ENCODE results near the gene STK32C. TPM values are rescaled to one million over a fixed set of nuclear protein-coding genes. Genes with fewer than 3 reads are reported as not detected.

The STK32C gene
- total and polyA plus RNA-seq, 2 donors (not counting 1 experiment from before 2014, with no cell fraction given), result 9.9 to 16.8 TPM

DNA sequence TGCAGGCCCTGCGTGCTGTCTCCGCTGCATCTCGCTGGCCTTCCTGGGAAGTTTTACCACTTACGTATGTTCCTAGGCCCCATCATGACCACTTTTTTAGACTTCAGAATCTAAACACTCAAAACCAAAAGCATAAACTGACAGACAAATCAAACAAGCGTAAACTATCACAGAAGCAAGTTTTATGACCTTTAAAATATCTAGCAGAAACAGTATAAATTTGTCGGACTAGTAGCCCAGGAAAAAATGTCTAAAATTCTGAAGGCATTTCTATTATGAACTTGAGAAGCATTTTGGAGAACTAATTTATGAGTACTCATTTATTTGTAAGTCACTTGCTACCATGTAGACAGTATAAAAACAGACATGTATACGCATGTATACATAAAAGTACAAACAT, 34.8 kb upstream of the STK32C start:
- intact Hi-C loops (cut with micrococcal nuclease), result no loop called here
- H3K4me2 ChIP-seq (replicated peaks; ENCODE audit: low read depth, low read length, poor library complexity, severe bottlenecking), result no peak overlapping the region
- H3K27me3 ChIP-seq (replicated peaks in 1 of 4; ENCODE audit: control extremely low read depth in 1 of 4, control insufficient read depth in 3 of 4, insufficient read depth in 4 of 4, low read length in 3 of 4), result no peaks in the 10 kb centered on the region
- no peak overlapping the region for H3K4me3 Mint-ChIP-seq
- H3K4me1 ChIP-seq (ENCODE audit: control insufficient read depth in 2 of 2, insufficient read depth in 2 of 2, low read length in 2 of 2), result peaks cover 0 to 3% of the 10 kb centered on the region in 2 donors
- no peaks in the 10 kb centered on the region for H3K27me3 Mint-ChIP-seq
- CTCF ChIA-PET, result interaction anchor here (1.0 to 1.2 kb wide), 3 partner anchors 9 to 38 kb away, joined by 3 read pairs; no protein-coding TSS in a partner anchor
- H3K4me3 ChIP-seq (ENCODE audit: control extremely low read depth in 1 of 5, extremely low read depth in 1 of 5, insufficient read depth in 1 of 5, low read depth in 2 of 5, low read length in 4 of 5), result no peak overlapping the region
- peaks cover 0 to 10% of the 10 kb centered on the region in 2 experiments for H3K36me3 ChIP-seq (replicated peaks in 1 of 2; ENCODE audit: control extremely low read depth in 1 of 2, control insufficient read depth in 1 of 2, extremely low read depth in 1 of 2, insufficient read depth in 2 of 2, low read length in 1 of 2)
- H2AFZ ChIP-seq (ENCODE audit: insufficient read depth, low read depth, low read length, poor library complexity, severe bottlenecking), result no peak overlapping the region
- TF ChIP-seq, protein P1, sequence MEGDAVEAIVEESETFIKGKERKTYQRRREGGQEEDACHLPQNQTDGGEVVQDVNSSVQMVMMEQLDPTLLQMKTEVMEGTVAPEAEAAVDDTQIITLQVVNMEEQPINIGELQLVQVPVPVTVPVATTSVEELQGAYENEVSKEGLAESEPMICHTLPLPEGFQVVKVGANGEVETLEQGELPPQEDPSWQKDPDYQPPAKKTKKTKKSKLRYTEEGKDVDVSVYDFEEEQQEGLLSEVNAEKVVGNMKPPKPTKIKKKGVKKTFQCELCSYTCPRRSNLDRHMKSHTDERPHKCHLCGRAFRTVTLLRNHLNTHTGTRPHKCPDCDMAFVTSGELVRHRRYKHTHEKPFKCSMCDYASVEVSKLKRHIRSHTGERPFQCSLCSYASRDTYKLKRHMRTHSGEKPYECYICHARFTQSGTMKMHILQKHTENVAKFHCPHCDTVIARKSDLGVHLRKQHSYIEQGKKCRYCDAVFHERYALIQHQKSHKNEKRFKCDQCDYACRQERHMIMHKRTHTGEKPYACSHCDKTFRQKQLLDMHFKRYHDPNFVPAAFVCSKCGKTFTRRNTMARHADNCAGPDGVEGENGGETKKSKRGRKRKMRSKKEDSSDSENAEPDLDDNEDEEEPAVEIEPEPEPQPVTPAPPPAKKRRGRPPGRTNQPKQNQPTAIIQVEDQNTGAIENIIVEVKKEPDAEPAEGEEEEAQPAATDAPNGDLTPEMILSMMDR (IDR thresholded peaks at IDR 0.05), result no peak
- TF ChIP-seq EZH2 (IDR thresholded peaks at IDR 0.05; ENCODE audit: borderline replicate concordance, insufficient read depth, low read depth, low read length, poor library complexity, severe bottlenecking), result no peak
- no peaks in the 10 kb centered on the region for H3K79me2 ChIP-seq (ENCODE audit: control insufficient read depth, insufficient read depth, low read length)
- H3K9ac ChIP-seq (ENCODE audit: low read length), result no peak overlapping the region
- H3K9me3 Mint-ChIP-seq (ENCODE audit: insufficient read depth), result no peaks in the 10 kb centered on the region
- WGBS (ENCODE audit: insufficient coverage), result 98% methylated on average over 4 of the region's 7 CpGs
- peaks cover 8% of the 10 kb centered on the region for H3K4me1 Mint-ChIP-seq
- ATAC-seq (ENCODE audit: low read depth), result no peak
- peaks cover 0 to 9% (median 0%) of the 10 kb centered on the region in 3 donors for H3K9me3 ChIP-seq (ENCODE audit: control extremely low read depth in 1 of 3, control insufficient read depth in 2 of 3, insufficient read depth in 1 of 3, low read length in 2 of 3)
- H3K27ac ChIP-seq (ENCODE audit: low read length in 2 of 2), result no peak overlapping the region
- no peak overlapping the region for H3K27ac Mint-ChIP-seq
- POLR2A ChIA-PET, result no interaction called here
- no peak for DNase-seq
- H4K20me1 ChIP-seq (ENCODE audit: control insufficient read depth, insufficient read depth, low read length, poor library complexity, severe bottlenecking), result no peaks in the 10 kb centered on the region

DNA sequence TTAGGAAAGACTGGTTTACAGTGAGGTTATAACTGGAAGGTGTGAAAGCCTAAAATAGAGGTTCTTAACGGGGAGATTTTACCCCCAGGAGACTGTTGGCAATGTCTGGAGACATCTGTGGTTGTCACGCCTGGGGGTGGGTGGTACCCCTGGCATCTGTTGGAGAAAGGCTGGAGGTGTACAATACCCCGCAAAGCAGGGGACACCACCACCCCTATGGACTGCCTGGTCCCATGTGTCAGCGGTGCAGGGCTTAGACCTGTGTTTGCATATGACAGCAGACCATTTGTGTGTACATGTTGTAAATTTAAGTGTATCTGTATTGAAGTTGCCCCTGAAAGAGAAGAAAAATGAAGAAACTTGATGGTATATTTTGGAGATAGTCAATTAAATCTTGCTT, 34.0 kb upstream of the STK32C start:
- Histone ChIP-seq H2AFZ (ENCODE audit: insufficient read depth, low read depth, low read length, poor library complexity, severe bottlenecking) (no peak overlapping the region), H3K36me3 (replicated peaks in 1 of 2; ENCODE audit: control extremely low read depth in 1 of 2, control insufficient read depth in 1 of 2, extremely low read depth in 1 of 2, insufficient read depth in 2 of 2, low read length in 1 of 2) (peaks cover 0 to 10% of the 10 kb centered on the region in 2 experiments), H3K9ac (ENCODE audit: low read length) (no peak overlapping the region), H3K27me3 (replicated peaks in 1 of 4; ENCODE audit: control extremely low read depth in 1 of 4, control insufficient read depth in 3 of 4, insufficient read depth in 4 of 4, low read length in 3 of 4) (no peaks in the 10 kb centered on the region), H3K4me2 (replicated peaks; ENCODE audit: low read depth, low read length, poor library complexity, severe bottlenecking) (no peak overlapping the region), H3K4me3 (ENCODE audit: control extremely low read depth in 1 of 5, extremely low read depth in 1 of 5, insufficient read depth in 1 of 5, low read depth in 2 of 5, low read length in 4 of 5) (no peak overlapping the region), H3K9me3 (ENCODE audit: control extremely low read depth in 1 of 3, control insufficient read depth in 2 of 3, insufficient read depth in 1 of 3, low read length in 2 of 3) (peaks cover 0 to 8% (median 0%) of the 10 kb centered on the region in 3 donors), H3K27ac (ENCODE audit: low read length in 2 of 2) (no peak overlapping the region), H3K4me1 (ENCODE audit: control insufficient read depth in 2 of 2, insufficient read depth in 2 of 2, low read length in 2 of 2) (peaks cover 0 to 9% of the 10 kb centered on the region in 2 donors), H3K79me2 (ENCODE audit: control insufficient read depth, insufficient read depth, low read length) (no peaks in the 10 kb centered on the region), H4K20me1 (ENCODE audit: control insufficient read depth, insufficient read depth, low read length, poor library complexity, severe bottlenecking) (no peaks in the 10 kb centered on the region)
- 48% methylated on average over 3 of the region's 4 CpGs for WGBS (ENCODE audit: insufficient coverage)
- DNase-seq (no peak), ATAC-seq (ENCODE audit: low read depth) (no peak)
- POLR2A ChIA-PET, result no interaction called here
- CTCF ChIA-PET, result interaction anchor here (1.0 to 1.1 kb wide), 2 partner anchors 12 to 39 kb away, joined by 3 read pairs; no protein-coding TSS in a partner anchor
- intact Hi-C loops (cut with micrococcal nuclease), result no loop called here
- TF ChIP-seq EZH2 (IDR thresholded peaks at IDR 0.05; ENCODE audit: borderline replicate concordance, insufficient read depth, low read depth, low read length, poor library complexity, severe bottlenecking), result no peak
- TF ChIP-seq, protein P1 (IDR thresholded peaks at IDR 0.05), result no peak
- H3K27ac Mint-ChIP-seq, result no peak overlapping the region
- H3K9me3 Mint-ChIP-seq (ENCODE audit: insufficient read depth), result no peaks in the 10 kb centered on the region
- no peaks in the 10 kb centered on the region for H3K27me3 Mint-ChIP-seq
- peaks cover 10% of the 10 kb centered on the region for H3K4me1 Mint-ChIP-seq
- no peak overlapping the region for H3K4me3 Mint-ChIP-seq

All from B cell (primary cell).